MM.1S (cell line): Measurements from ENCODE around the gene BCL2A1.

ENCODE experiments used
- EZH2 ChIP-seq: fragments of 300-600 bp; sonication (generic); optimal IDR thresholded peaks from 2 replicates; pipeline ENCODE3; 2017; ENCODE audit warnings: low read depth, mild to moderate bottlenecking, antibody characterized with exemption, low read length, mixed read lengths
- EZH2phosphoT487 ChIP-seq: fragments of 300-600 bp; sonication (generic); IDR thresholded peaks from 2 replicates; pipeline ENCODE4 v1.6.1; 2018; ENCODE audit warnings: antibody characterized with exemption, low read length
- TF ChIP-seq, protein P1 (sequence below): fragments of 300-600 bp; sonication (generic); IDR thresholded peaks from 2 replicates; pipeline ENCODE4 v1.5.1; 2016; ENCODE audit warnings: antibody characterized with exemption, low read length, mixed read lengths

DNA sequence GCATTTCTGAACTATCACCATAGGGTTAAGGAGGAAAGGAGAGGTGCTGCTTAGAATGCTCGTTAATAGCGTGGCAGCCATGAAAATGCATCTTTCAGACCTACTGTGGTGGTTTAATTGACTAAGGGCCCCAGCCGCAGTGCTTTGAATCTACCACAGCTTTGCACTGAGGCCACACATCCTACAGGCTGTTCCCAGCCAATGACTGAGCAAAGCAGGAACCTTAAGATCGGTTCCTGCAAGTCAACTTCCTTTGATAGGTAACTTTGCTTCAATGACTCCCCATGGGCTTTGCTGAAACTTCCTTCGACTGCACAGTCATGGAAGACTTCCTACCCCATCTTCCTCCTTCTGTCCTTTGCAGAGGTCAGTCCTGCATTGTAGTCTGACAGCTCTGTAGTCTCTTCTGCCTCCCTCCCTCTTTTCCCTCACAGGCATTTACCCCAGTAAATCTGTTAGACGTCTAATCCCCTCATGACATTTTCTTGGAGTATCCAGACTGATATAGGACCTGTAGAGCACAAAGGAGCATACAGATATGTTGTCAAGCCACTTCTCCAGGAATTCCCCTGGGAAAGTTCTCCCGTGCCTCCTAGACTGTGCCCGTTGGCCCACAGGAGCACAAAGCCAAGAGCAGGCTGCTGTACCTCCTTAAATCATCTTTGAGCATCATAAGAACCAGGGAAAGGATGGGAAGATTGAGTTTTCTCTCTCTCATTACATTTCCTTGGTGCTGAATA is 2.6 kb upstream of the BCL2A1 start:
- TF ChIP-seq EZH2 (no peak), EZH2phosphoT487 (no peak)
- TF ChIP-seq, protein P1, sequence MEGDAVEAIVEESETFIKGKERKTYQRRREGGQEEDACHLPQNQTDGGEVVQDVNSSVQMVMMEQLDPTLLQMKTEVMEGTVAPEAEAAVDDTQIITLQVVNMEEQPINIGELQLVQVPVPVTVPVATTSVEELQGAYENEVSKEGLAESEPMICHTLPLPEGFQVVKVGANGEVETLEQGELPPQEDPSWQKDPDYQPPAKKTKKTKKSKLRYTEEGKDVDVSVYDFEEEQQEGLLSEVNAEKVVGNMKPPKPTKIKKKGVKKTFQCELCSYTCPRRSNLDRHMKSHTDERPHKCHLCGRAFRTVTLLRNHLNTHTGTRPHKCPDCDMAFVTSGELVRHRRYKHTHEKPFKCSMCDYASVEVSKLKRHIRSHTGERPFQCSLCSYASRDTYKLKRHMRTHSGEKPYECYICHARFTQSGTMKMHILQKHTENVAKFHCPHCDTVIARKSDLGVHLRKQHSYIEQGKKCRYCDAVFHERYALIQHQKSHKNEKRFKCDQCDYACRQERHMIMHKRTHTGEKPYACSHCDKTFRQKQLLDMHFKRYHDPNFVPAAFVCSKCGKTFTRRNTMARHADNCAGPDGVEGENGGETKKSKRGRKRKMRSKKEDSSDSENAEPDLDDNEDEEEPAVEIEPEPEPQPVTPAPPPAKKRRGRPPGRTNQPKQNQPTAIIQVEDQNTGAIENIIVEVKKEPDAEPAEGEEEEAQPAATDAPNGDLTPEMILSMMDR, result no peak
